ENCODE results near the gene PCDHB4. TPM values are rescaled to one million over a fixed set of nuclear protein-coding genes. Genes with fewer than 3 reads are reported as not detected.
"Not testable (repeated sequence)": the region's sequence is repeated elsewhere in the genome, so short reads cannot be mapped to it uniquely, and the experiment has no call there.

The PCDHB4 gene
- total RNA-seq, 4 donors from 2014 or later, result 7.3 to 19.8 (median 14.8) TPM

GRCh38 chr5:141150993-141151325 is 29.3 kb downstream of the PCDHB4 start:
- Histone ChIP-seq H3K27ac (no peak overlapping the region), H3K4me1 (no peaks in the 10 kb centered on the region), H3K36me3 (no peaks in the 10 kb centered on the region), H3K27me3 (no peaks in the 10 kb centered on the region), H3K4me3 (no peak overlapping the region), H3K9me3 (peaks cover 0 to 100% (median 33%) of the 10 kb centered on the region in 4 donors)
- no peak for TF ChIP-seq CTCF (IDR thresholded peaks at IDR 0.05)
- no peak for TF ChIP-seq EP300 (IDR thresholded peaks at IDR 0.05)
- TF ChIP-seq POLR2A (IDR thresholded peaks at IDR 0.05), result no peak
- 44 to 53% methylated on average over 13 of the region's 13 CpGs for WGBS, 2 donors
- DNase-seq (ENCODE audit: low spot score in 2 of 2), result no peak

GRCh38 chr5:141151632-141152031 is 30.0 kb downstream of the PCDHB4 start:
- not testable (repeated sequence) for H3K4me3 ChIP-seq; DNase-seq (ENCODE audit: low spot score in 2 of 2); H3K27ac ChIP-seq; H3K36me3 ChIP-seq; H3K27me3 ChIP-seq; H3K4me1 ChIP-seq
- 53 to 77% methylated on average over 26 to 28 of the region's 41 CpGs for WGBS, 2 donors
- H3K9me3 ChIP-seq, result peaks cover 0 to 100% (median 33%) of the 10 kb centered on the region in 4 donors

- not testable (repeated sequence) for H3K4me3 ChIP-seq; H3K27me3 ChIP-seq; DNase-seq (ENCODE audit: low spot score in 2 of 2); H3K36me3 ChIP-seq; H3K27ac ChIP-seq; H3K4me1 ChIP-seq
- peaks cover 0 to 100% (median 33%) of the 10 kb centered on the region in 4 donors for H3K9me3 ChIP-seq
- 40 to 57% methylated on average over 13 to 30 of the region's 36 CpGs for WGBS, 2 donors
These were observed 30.5 kb downstream of the PCDHB4 start for GRCh38 chr5:141152096-141152495.

GRCh38 chr5:141155540-141156374 is 34.1 kb downstream of the PCDHB4 start:
- no peaks in the 10 kb centered on the region for H3K27me3 ChIP-seq
- WGBS, 2 donors, result 33 to 47% methylated on average over 21 of the region's 21 CpGs
- H3K27ac ChIP-seq, result no peak overlapping the region
- H3K36me3 ChIP-seq, result no peaks in the 10 kb centered on the region
- H3K4me1 ChIP-seq, result no peaks in the 10 kb centered on the region
- TF ChIP-seq EP300 (IDR thresholded peaks at IDR 0.05) (no peak), POLR2A (IDR thresholded peaks at IDR 0.05) (no peak), CTCF (IDR thresholded peaks at IDR 0.05) (no peak)
- H3K9me3 ChIP-seq, result peaks cover 0 to 99% (median 28%) of the 10 kb centered on the region in 4 donors
- no peak for DNase-seq (ENCODE audit: low spot score in 2 of 2)
- no peak overlapping the region for H3K4me3 ChIP-seq

- H3K36me3 ChIP-seq; H3K4me1 ChIP-seq; H3K27ac ChIP-seq; DNase-seq (ENCODE audit: low spot score in 2 of 2); H3K4me3 ChIP-seq; H3K27me3 ChIP-seq: not testable (repeated sequence)
- WGBS, 2 donors, result 40 to 58% methylated on average over 10 to 22 of the region's 38 CpGs
- peaks cover 0 to 97% (median 28%) of the 10 kb centered on the region in 4 donors for H3K9me3 ChIP-seq
These were observed 35.7 kb downstream of the PCDHB4 start for GRCh38 chr5:141157356-141157755.

GRCh38 chr5:141157901-141158300 is 36.3 kb downstream of the PCDHB4 start:
- not testable (repeated sequence) for H3K27me3 ChIP-seq; H3K4me3 ChIP-seq; H3K36me3 ChIP-seq; H3K27ac ChIP-seq; DNase-seq (ENCODE audit: low spot score in 2 of 2); H3K4me1 ChIP-seq
- 41 to 44% methylated on average over 14 to 23 of the region's 28 CpGs for WGBS, 2 donors
- H3K9me3 ChIP-seq, result peaks cover 0 to 97% (median 29%) of the 10 kb centered on the region in 4 donors

- no peaks in the 10 kb centered on the region for H3K4me1 ChIP-seq
- 31 to 48% methylated on average over 20 of the region's 20 CpGs for WGBS, 2 donors
- H3K27ac ChIP-seq, result peak within 1 kb of the TSS in 1 of 4 donors; percentile 18
- no peak for TF ChIP-seq POLR2A (IDR thresholded peaks at IDR 0.05)
- TF ChIP-seq CTCF (IDR thresholded peaks at IDR 0.05), result peak in 4 of 5 experiments; percentile 9 to 33 (median 28)
- peak within 1 kb of the TSS in 1 of 4 donors; percentile 34 for H3K4me3 ChIP-seq
- DNase-seq (ENCODE audit: low spot score in 2 of 2), result no peak
- H3K9me3 ChIP-seq, result peaks cover 0 to 79% (median 26%) of the 10 kb centered on the region in 4 donors
- no peaks in the 10 kb centered on the region for H3K27me3 ChIP-seq
- peaks cover 0 to 13% (median 0%) of the 10 kb centered on the region in 3 donors for H3K36me3 ChIP-seq
These were observed 51.0 kb downstream of the PCDHB4 start, which contains the start of gene PCDHB7 for GRCh38 chr5:141172381-141173204. Gene PCDHB7, plus strand, starts transcription at chr5:141172644. Its CDS starts 192 bp downstream, at chr5:141172836.

- Histone ChIP-seq H3K9me3 (peaks cover 0 to 82% (median 33%) of the 10 kb centered on the region in 4 donors), H3K36me3 (peaks cover 0 to 16% (median 0%) of the 10 kb centered on the region in 3 donors)
- not testable (repeated sequence) for H3K4me1 ChIP-seq; H3K27me3 ChIP-seq; H3K4me3 ChIP-seq; H3K27ac ChIP-seq; DNase-seq (ENCODE audit: low spot score in 2 of 2)
- 53 to 62% methylated on average over 62 to 72 of the region's 79 CpGs for WGBS, 2 donors
These were observed 52.9 kb downstream of the PCDHB4 start for GRCh38 chr5:141174291-141175104.
